Right renal pelvis (tissue), 4 donors: Measurements from ENCODE around the gene DOCK9. TPM values are rescaled to one million over a fixed set of nuclear protein-coding genes. Genes with fewer than 3 reads are reported as not detected.

Experiments used
- DNase-seq, 4 donors: peaks; one replicate each; pipeline ENCODE4 v3.0.0-alpha.2; 2013; ENCODE audit warnings: low read depth in 4 of 4, low spot score in 3 of 4, missing footprints in 1 of 4
- polyA plus RNA-seq, 4 donors: library from polyadenylated mRNA; unstranded; fragments of 120-200 nt; gene quantifications; one replicate each; pipeline ENCODE4 v1.2.1, GENCODE V29; 2013; ENCODE audit not compliant: insufficient read length in 4 of 4

The DOCK9 gene
- polyA plus RNA-seq = 10 to 100 TPM; 55.2 to 70.2 (median 66.7) TPM

- DNase-seq = peak in 1 of 4 donors; percentile 28
These were observed at the start of gene DOCK9 for GRCh38 chr13:98977568-98978265. Gene DOCK9, minus strand, starts transcription at chr13:98978064. Its CDS starts 155 bp downstream, at chr13:98977909.

GRCh38 chr13:99027260-99027659 lies 49.4 kb upstream of the DOCK9 start:
- no peak for DNase-seq

GRCh38 chr13:99022941-99023340 lies 45.1 kb upstream of the DOCK9 start:
- DNase-seq = no peak

- DNase-seq = no peak
These were observed 40.7 kb upstream of the DOCK9 start for GRCh38 chr13:99018418-99019180.

- DNase-seq = no peak
These were observed 38.0 kb upstream of the DOCK9 start for GRCh38 chr13:99015606-99016490.

GRCh38 chr13:99014522-99014921 lies 36.7 kb upstream of the DOCK9 start:
- DNase-seq = no peak

GRCh38 chr13:99013951-99014350 lies 36.1 kb upstream of the DOCK9 start:
- no peak for DNase-seq

- no peak for DNase-seq
These were observed 34.7 kb upstream of the DOCK9 start for GRCh38 chr13:99012539-99012938.

- no peak for DNase-seq
These were observed 32.2 kb upstream of the DOCK9 start for GRCh38 chr13:99009987-99010551.

GRCh38 chr13:99008577-99008976 lies 30.7 kb upstream of the DOCK9 start:
- no peak for DNase-seq

GRCh38 chr13:99007414-99007986 lies 29.6 kb upstream of the DOCK9 start:
- no peak for DNase-seq

GRCh38 chr13:99005609-99006008 lies 27.7 kb upstream of the DOCK9 start:
- no peak for DNase-seq

- peak in 3 of 4 donors; percentile 53 to 63 (median 59) for DNase-seq
These were observed 27.1 kb upstream of the DOCK9 start for GRCh38 chr13:99004978-99005377.

GRCh38 chr13:99003851-99004471 lies 26.1 kb upstream of the DOCK9 start:
- DNase-seq = no peak

GRCh38 chr13:99003186-99003585 lies 25.3 kb upstream of the DOCK9 start:
- no peak for DNase-seq

GRCh38 chr13:99002172-99002710 lies 24.4 kb upstream of the DOCK9 start:
- DNase-seq = no peak

GRCh38 chr13:99000137-99000536 lies 22.3 kb upstream of the DOCK9 start:
- DNase-seq = no peak

- no peak for DNase-seq
These were observed 21.7 kb upstream of the DOCK9 start for GRCh38 chr13:98999639-98999952.

- DNase-seq = no peak
These were observed 21.2 kb upstream of the DOCK9 start for GRCh38 chr13:98998831-98999638.
